Measurements from ENCODE around the gene GNGT2.

GNGT2 gene

GRCh38 chr17:49168706-49169105 is 41.7 kb downstream of the GNGT2 start:
- no peak for DNase-seq (ENCODE audit: low read depth)

- no peak for DNase-seq (ENCODE audit: low read depth)
These were observed 45.2 kb downstream of the GNGT2 start for GRCh38 chr17:49165143-49165542.

DNA sequence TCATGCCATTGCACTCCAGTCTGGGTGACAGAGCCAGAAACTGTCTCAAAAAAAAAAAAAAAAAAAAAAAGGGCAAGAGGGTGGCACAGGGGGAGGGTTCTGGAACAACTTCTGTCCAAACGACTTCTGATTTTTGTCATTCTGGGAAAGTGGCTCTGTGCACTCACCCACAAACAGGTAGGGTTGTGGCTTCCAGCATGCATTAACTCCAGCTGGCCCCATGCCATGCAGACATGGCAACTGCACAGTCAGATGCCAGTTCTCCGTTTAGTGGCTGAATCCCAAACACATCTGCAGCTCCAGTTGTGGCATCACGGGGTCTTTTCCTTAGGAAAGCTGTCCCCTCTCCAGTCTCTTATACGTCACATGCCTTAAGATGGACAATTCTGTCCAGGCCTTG is 47.5 kb downstream of the GNGT2 start:
- DNase-seq (ENCODE audit: low read depth), result no peak

- DNase-seq (ENCODE audit: low read depth), result no peak
These were observed 52.6 kb downstream of the GNGT2 start for GRCh38 chr17:49157784-49158183.

DNA sequence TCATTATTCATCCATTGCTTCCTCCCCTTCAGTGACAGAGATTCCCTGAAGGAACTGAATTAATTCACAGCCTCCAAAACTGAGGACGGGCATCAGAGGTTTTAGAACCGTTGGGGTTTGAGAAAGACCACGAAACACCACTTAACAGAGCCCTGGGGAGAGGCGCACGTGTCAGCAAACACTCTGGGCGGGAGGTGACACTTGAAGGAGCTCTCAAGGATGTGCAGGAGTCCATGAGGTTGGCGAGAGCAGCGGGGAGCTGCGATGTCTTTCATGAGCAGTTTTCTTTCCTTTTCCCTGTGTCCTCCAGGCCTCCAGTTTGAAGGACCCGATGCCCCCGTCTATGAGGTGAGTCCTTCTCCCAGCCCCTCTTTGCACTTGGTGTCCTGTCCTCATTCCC is 54.1 kb downstream of the GNGT2 start:
- no peak for DNase-seq (ENCODE audit: low read depth)
